H9 (cell line): ENCODE results near the gene IMMP2L. TPM values are rescaled to one million over a fixed set of nuclear protein-coding genes. Genes with fewer than 3 reads are reported as not detected.

ENCODE experiments used
- DNase-seq: peaks from one replicate; pipeline ENCODE4 v3.0.0-alpha.2; 2017
- H2AFZ ChIP-seq: one replicate; pipeline ENCODE4 v1.6.1; 2013; ENCODE audit warnings: mild to moderate bottlenecking, low read length, control low read depth, moderate library complexity
- H2AK5ac ChIP-seq: 2 replicates; pipeline ENCODE4 v1.6.1; 2013; ENCODE audit warnings: low read length, control low read depth, mixed read lengths; ENCODE audit not compliant: insufficient read length
- H2BK120ac ChIP-seq: one replicate; pipeline ENCODE4 v1.6.1; 2013; ENCODE audit warnings: low read depth, mild to moderate bottlenecking, low read length, control low read depth, inconsistent platforms; ENCODE audit not compliant: poor library complexity, severe bottlenecking
- H2BK12ac ChIP-seq: 2 replicates; pipeline ENCODE4 v1.6.1; 2013; ENCODE audit warnings: low read length, control low read depth, mixed read lengths, low read depth; ENCODE audit not compliant: insufficient read length
- H2BK15ac ChIP-seq: 2 replicates; pipeline ENCODE4 v1.6.1; 2013; ENCODE audit warnings: low read depth, low read length, control low read depth
- H2BK20ac ChIP-seq: one replicate; pipeline ENCODE4 v1.6.1; 2013; ENCODE audit warnings: low read depth, mild to moderate bottlenecking, low read length, control low read depth, inconsistent platforms; ENCODE audit not compliant: poor library complexity, severe bottlenecking
- H2BK5ac ChIP-seq: 2 replicates; pipeline ENCODE4 v1.6.1; 2013; ENCODE audit warnings: low read length, control low read depth, mixed read lengths; ENCODE audit not compliant: insufficient read length
- H3K14ac ChIP-seq: 2 replicates; pipeline ENCODE4 v1.6.1; 2013; ENCODE audit warnings: low read length, control low read depth; ENCODE audit not compliant: insufficient read depth
- H3K18ac ChIP-seq: 2 replicates; pipeline ENCODE4 v1.6.1; 2013; ENCODE audit warnings: low read depth, mild to moderate bottlenecking, mixed read lengths, low read length, control low read depth; ENCODE audit not compliant: insufficient read length
- H3K23ac ChIP-seq: 2 replicates; pipeline ENCODE4 v1.6.1; 2013; ENCODE audit warnings: low read length, control low read depth, mixed read lengths, low read depth; ENCODE audit not compliant: insufficient read length
- H3K23me2 ChIP-seq: 2 replicates; pipeline ENCODE4 v1.6.1; 2013; ENCODE audit warnings: low read depth, mild to moderate bottlenecking, mixed read lengths, low read length, control low read depth; ENCODE audit not compliant: insufficient read length, poor library complexity, severe bottlenecking
- H3K27ac ChIP-seq: 2 replicates; pipeline ENCODE4 v1.5.1; 2013; ENCODE audit warnings: low read length, control low read depth, mixed read lengths, low read depth; ENCODE audit not compliant: insufficient read length
- H3K27me3 ChIP-seq: 2 replicates; pipeline ENCODE4 v1.6.1; 2013; ENCODE audit warnings: low read length, control low read depth, inconsistent platforms; ENCODE audit not compliant: insufficient read depth
- H3K4ac ChIP-seq: 2 replicates; pipeline ENCODE4 v1.6.1; 2013; ENCODE audit warnings: low read depth, mild to moderate bottlenecking, control low read depth, inconsistent platforms, low read length, moderate library complexity
- H3K4me1 ChIP-seq: 2 replicates; pipeline ENCODE4 v1.6.1; 2013; ENCODE audit warnings: low read length, control low read depth, inconsistent platforms; ENCODE audit not compliant: insufficient read depth
- H3K4me2 ChIP-seq: 2 replicates; pipeline ENCODE4 v1.6.1; 2013; ENCODE audit warnings: low read length, control low read depth, mixed read lengths; ENCODE audit not compliant: insufficient read length, insufficient read depth
- H3K56ac ChIP-seq: 2 replicates; pipeline ENCODE4 v1.6.1; 2013; ENCODE audit warnings: low read depth, mild to moderate bottlenecking, mixed read lengths, low read length, control low read depth; ENCODE audit not compliant: insufficient read length
- H3K79me1 ChIP-seq: 2 replicates; pipeline ENCODE4 v1.6.1; 2013; ENCODE audit warnings: low read depth, mild to moderate bottlenecking, moderate library complexity, low read length, control low read depth, inconsistent platforms; ENCODE audit not compliant: insufficient read depth, poor library complexity, severe bottlenecking
- H3K79me2 ChIP-seq: 2 replicates; pipeline ENCODE4 v1.6.1; 2013; ENCODE audit warnings: low read length, control low read depth, inconsistent platforms; ENCODE audit not compliant: insufficient read depth
- H3K9ac ChIP-seq: 2 replicates; pipeline ENCODE4 v1.6.1; 2013; ENCODE audit warnings: low read length, control low read depth, mixed read lengths; ENCODE audit not compliant: insufficient read length; ENCODE audit errors: extremely low read depth
- H3K9me3 ChIP-seq: one replicate; pipeline ENCODE4 v1.6.1; 2013; ENCODE audit warnings: low read depth, low read length, inconsistent platforms; ENCODE audit not compliant: control insufficient read depth
- H3T11ph ChIP-seq: one replicate; pipeline ENCODE4 v1.6.1; 2013; ENCODE audit warnings: mild to moderate bottlenecking, low read length, control low read depth, inconsistent platforms
- H4K20me1 ChIP-seq: one replicate; pipeline ENCODE4 v1.6.1; 2013; ENCODE audit not compliant: control insufficient read depth, insufficient read length, insufficient read depth
- H4K5ac ChIP-seq: 2 replicates; pipeline ENCODE4 v1.6.1; 2013; ENCODE audit warnings: low read depth, mild to moderate bottlenecking, mixed read lengths, low read length, control low read depth; ENCODE audit not compliant: insufficient read length
- H4K8ac ChIP-seq: replicated peaks from 2 replicates; pipeline ENCODE4 v1.6.1; 2013; ENCODE audit warnings: low read length, control low read depth, mixed read lengths, low read depth; ENCODE audit not compliant: insufficient read length
- H4K91ac ChIP-seq: 2 replicates; pipeline ENCODE4 v1.6.1; 2013; ENCODE audit warnings: low read depth, mild to moderate bottlenecking, moderate library complexity, mixed read lengths, low read length, control low read depth; ENCODE audit not compliant: insufficient read length
- H3K27ac Mint-ChIP-seq, 3 experiments: 2 replicates in 2 of 3; 3 replicates in 1 of 3; pipeline ENCODE4 v1.8.0; 2020 to 2021; ENCODE audit warnings: mixed read lengths in 3 of 3, mild to moderate bottlenecking in 1 of 3, moderate library complexity in 1 of 3
- H3K27me3 Mint-ChIP-seq: 2 replicates; pipeline ENCODE4 v1.8.0; 2021; ENCODE audit warnings: low read depth, mild to moderate bottlenecking, moderate library complexity, mixed read lengths
- H3K36me3 Mint-ChIP-seq, 3 experiments: 2 replicates in 2 of 3; 3 replicates in 1 of 3; pipeline ENCODE4 v1.8.0; 2020 to 2021; ENCODE audit warnings: low read depth in 3 of 3, mixed read lengths in 3 of 3; ENCODE audit not compliant: insufficient read depth in 1 of 3
- H3K4me1 Mint-ChIP-seq, 2 experiments: 2 replicates each; pipeline ENCODE4 v1.8.0; 2020; ENCODE audit warnings: mixed read lengths in 2 of 2
- H3K4me3 Mint-ChIP-seq, 2 experiments: 2 replicates in 1 of 2; 3 replicates in 1 of 2; pipeline ENCODE4 v1.8.0; 2020 to 2021; ENCODE audit warnings: mild to moderate bottlenecking in 2 of 2, mixed read lengths in 2 of 2, moderate library complexity in 1 of 2
- H3K9me3 Mint-ChIP-seq, 2 experiments: 2 replicates in 1 of 2; 3 replicates in 1 of 2; pipeline ENCODE4 v1.8.0; 2020; ENCODE audit warnings: mild to moderate bottlenecking in 2 of 2, mixed read lengths in 2 of 2, moderate library complexity in 1 of 2
- CTCF ChIP-seq: fragments of 200-600 bp; sonication (generic); conservative IDR thresholded peaks from 3 replicates; pipeline ENCODE4 v1.8.0; 2021; ENCODE audit warnings: antibody characterized with exemption, mild to moderate bottlenecking
- total RNA-seq: library from RNA; stranded (reverse); gene quantifications from 2 replicates; pipeline ENCODE4 v1.2.1, GENCODE V29; 2021

IMMP2L gene
- total RNA-seq, 1 experiment from 2014 or later = 14.7 TPM

- Histone ChIP-seq H2BK12ac (no peak overlapping the region), H3K18ac (no peak overlapping the region), H3K4me2 (no peak overlapping the region), H2BK5ac (no peak overlapping the region), H3K4me1 (no peaks in the 10 kb centered on the region), H2AK5ac (no peak overlapping the region), H3K79me2 (no peaks in the 10 kb centered on the region), H4K20me1 (no peaks in the 10 kb centered on the region), H2AFZ (no peak overlapping the region), H2BK120ac (no peak overlapping the region), H2BK20ac (no peak overlapping the region), H2BK15ac (no peak overlapping the region), H3K9me3 (no peaks in the 10 kb centered on the region), H3K14ac (no peak overlapping the region), H3T11ph (no peak overlapping the region), H3K27me3 (no peaks in the 10 kb centered on the region), H3K23me2 (no peaks in the 10 kb centered on the region), H3K4ac (no peak overlapping the region), H3K56ac (no peak overlapping the region), H4K5ac (no peak overlapping the region), H3K9ac (no peak overlapping the region), H4K8ac (no peak overlapping the region), H4K91ac (no peak overlapping the region), H3K23ac (no peak overlapping the region), H3K79me1 (no peaks in the 10 kb centered on the region), H3K27ac (no peak overlapping the region)
- Mint-ChIP-seq H3K27ac (no peak overlapping the region), H3K9me3 (no peaks in the 10 kb centered on the region), H3K4me3 (no peak overlapping the region), H3K4me1 (peaks cover 2 to 12% of the 10 kb centered on the region in 2 experiments), H3K27me3 (no peaks in the 10 kb centered on the region), H3K36me3 (no peaks in the 10 kb centered on the region; a peak in 1 of 7 replicates)
- no peak for TF ChIP-seq CTCF
- DNase-seq = no peak
These were observed 758.6 kb downstream of the IMMP2L start for GRCh38 chr7:110803602-110804143.
